KMS-11 (cell line): Measurements from ENCODE around the gene CDH13.

ENCODE experiments used
- H2AFZ ChIP-seq: fragments of 200-600 bp; sonication (generic); 2 replicates; pipeline ENCODE4 v1.6.1; 2016; ENCODE audit warnings: antibody characterized with exemption, mixed run types, low read depth
- H3K27ac ChIP-seq: fragments of 200-600 bp; sonication (generic); 2 replicates; pipeline ENCODE4 v1.6.1; 2016; ENCODE audit warnings: mild to moderate bottlenecking, mixed run types
- H3K27me3 ChIP-seq: fragments of 200-600 bp; sonication (generic); 2 replicates; pipeline ENCODE4 v1.6.1; 2017; ENCODE audit warnings: mild to moderate bottlenecking, low read depth, mixed run types, moderate library complexity; ENCODE audit not compliant: insufficient read depth
- H3K36me3 ChIP-seq: fragments of 200-600 bp; sonication (generic); 2 replicates; pipeline ENCODE4 v1.6.1; 2017; ENCODE audit warnings: mild to moderate bottlenecking, mixed run types; ENCODE audit not compliant: insufficient read depth
- H3K4me1 ChIP-seq: fragments of 200-600 bp; sonication (generic); 2 replicates; pipeline ENCODE4 v1.6.1; 2016; ENCODE audit warnings: mild to moderate bottlenecking, low read depth, mixed run types; ENCODE audit not compliant: poor library complexity, severe bottlenecking
- H3K4me2 ChIP-seq: fragments of 200-600 bp; sonication (generic); 2 replicates; pipeline ENCODE4 v1.7.0; 2016; ENCODE audit warnings: mild to moderate bottlenecking, mixed run types
- H3K4me3 ChIP-seq: fragments of 200-600 bp; sonication (generic); IDR thresholded peaks from 2 replicates; pipeline ENCODE4 v1.6.1; 2017; ENCODE audit warnings: low read depth, low read length, mixed read lengths; ENCODE audit not compliant: insufficient read depth
- H3K79me2 ChIP-seq: fragments of 200-600 bp; sonication (generic); 2 replicates; pipeline ENCODE4 v1.6.1; 2016; ENCODE audit warnings: low read depth, mixed run types; ENCODE audit not compliant: insufficient read depth
- H3K9ac ChIP-seq: fragments of 200-600 bp; sonication (generic); 2 replicates; pipeline ENCODE4 v1.6.1; 2016; ENCODE audit warnings: mild to moderate bottlenecking, mixed run types
- H4K20me1 ChIP-seq: fragments of 200-600 bp; sonication (generic); 2 replicates; pipeline ENCODE4 v1.6.1; 2016; ENCODE audit warnings: mild to moderate bottlenecking, mixed run types; ENCODE audit not compliant: insufficient read depth
- CTCF ChIP-seq: fragments of 200-600 bp; sonication (generic); conservative IDR thresholded peaks from 2 replicates; pipeline ENCODE4 v1.6.1; 2017; ENCODE audit warnings: low read depth, mild to moderate bottlenecking, antibody characterized with exemption, low read length, moderate library complexity, mixed read lengths

Gene CDH13

GRCh38 chr16:82996814-82997213, 370.0 kb downstream of the CDH13 start:
- Histone ChIP-seq H3K27ac (no peak overlapping the region), H3K4me2 (no peak overlapping the region)

GRCh38 chr16:82999711-83000110, 372.9 kb downstream of the CDH13 start:
- Histone ChIP-seq H3K27me3 (no peaks in the 10 kb centered on the region), H3K9ac (no peak overlapping the region), H4K20me1 (no peaks in the 10 kb centered on the region), H3K27ac (no peak overlapping the region), H3K4me1 (no peaks in the 10 kb centered on the region), H3K79me2 (no peaks in the 10 kb centered on the region), H2AFZ (no peak overlapping the region), H3K36me3 (no peaks in the 10 kb centered on the region), H3K4me2 (no peak overlapping the region), H3K4me3 (no peak overlapping the region)
- no peak for TF ChIP-seq CTCF

More at GRCh38 chr16:82996814-82997213, 370.0 kb downstream of the CDH13 start:
- Histone ChIP-seq H3K4me1 (no peaks in the 10 kb centered on the region), H4K20me1 (no peaks in the 10 kb centered on the region), H3K9ac (no peak overlapping the region), H3K79me2 (no peaks in the 10 kb centered on the region), H3K27me3 (no peaks in the 10 kb centered on the region), H2AFZ (no peak overlapping the region), H3K4me3 (no peak overlapping the region), H3K36me3 (no peaks in the 10 kb centered on the region)
- TF ChIP-seq CTCF, result no peak

GRCh38 chr16:83002351-83003334, 375.9 kb downstream of the CDH13 start:
- H3K4me2 ChIP-seq, result no peak overlapping the region
- H3K36me3 ChIP-seq, result no peaks in the 10 kb centered on the region
- no peaks in the 10 kb centered on the region for H3K79me2 ChIP-seq
- TF ChIP-seq CTCF, result no peak
- H3K27me3 ChIP-seq, result no peaks in the 10 kb centered on the region
- H3K9ac ChIP-seq, result no peak overlapping the region
- H4K20me1 ChIP-seq, result no peaks in the 10 kb centered on the region
- H2AFZ ChIP-seq, result no peak overlapping the region
- no peak overlapping the region for H3K4me3 ChIP-seq
- H3K27ac ChIP-seq, result no peak overlapping the region
- H3K4me1 ChIP-seq, result no peaks in the 10 kb centered on the region

GRCh38 chr16:83004868-83005652, 378.3 kb downstream of the CDH13 start:
- Histone ChIP-seq H3K27me3 (no peaks in the 10 kb centered on the region), H3K4me1 (no peaks in the 10 kb centered on the region), H3K4me3 (no peak overlapping the region), H3K27ac (no peak overlapping the region), H4K20me1 (no peaks in the 10 kb centered on the region), H2AFZ (no peak overlapping the region), H3K4me2 (no peak overlapping the region), H3K79me2 (no peaks in the 10 kb centered on the region), H3K36me3 (no peaks in the 10 kb centered on the region), H3K9ac (no peak overlapping the region)
- TF ChIP-seq CTCF, result no peak
